H1 (cell line): ENCODE results near the gene TMX3. TPM values are rescaled to one million over a fixed set of nuclear protein-coding genes. Genes with fewer than 3 reads are reported as not detected.

Experiments used
- CTCF ChIA-PET: fragments of 300-600 bp; sonication (Branson Sonifier 250); formaldehyde crosslinking; loops from one replicate; lab custom pipeline; 2021; ENCODE audit not compliant: partially characterized antibody; lab: Charles Lee
- POLR2A ChIA-PET: fragments of 300-600 bp; sonication (Branson Sonifier 250); formaldehyde crosslinking; loops from one replicate; lab custom pipeline; 2021; ENCODE audit warnings: inconsistent platforms; ENCODE audit not compliant: partially characterized antibody; lab: Charles Lee
- DNase-seq, 2 experiments: peaks; one replicate each; pipeline versions ENCODE4 v3.0.0 to v3.0.0-alpha.2; 2010 to 2022; ENCODE audit warnings: low spot score in 2 of 2, low read depth in 1 of 2, mixed read lengths in 1 of 2
- FAIRE-seq: peaks from 2 replicates; lab custom pipeline; 2011; peaks lifted over from hg19 to GRCh38; lab: Jason Lieb, UNC
- H2AFZ ChIP-seq: 2 replicates; pipeline ENCODE4 v1.8.1; 2012; ENCODE audit warnings: low read length, inconsistent platforms
- H2AK5ac ChIP-seq: 2 replicates; pipeline ENCODE4 v1.6.1; 2013; ENCODE audit warnings: low read depth, low read length
- H2BK120ac ChIP-seq: replicated peaks from 2 replicates; pipeline ENCODE3; 2013; ENCODE audit warnings: low read depth, low read length, inconsistent platforms
- H2BK12ac ChIP-seq: 2 replicates; pipeline ENCODE4 v1.6.1; 2013; ENCODE audit warnings: low read depth, low read length
- H2BK15ac ChIP-seq: 2 replicates; pipeline ENCODE4 v1.6.1; 2013; ENCODE audit warnings: low read length
- H2BK20ac ChIP-seq: 2 replicates; pipeline ENCODE4 v1.6.1; 2013; ENCODE audit warnings: low read length
- H2BK5ac ChIP-seq: 2 replicates; pipeline ENCODE4 v1.6.1; 2013; ENCODE audit warnings: low read depth, low read length
- H3K14ac ChIP-seq: 2 replicates; pipeline ENCODE4 v1.6.1; 2013; ENCODE audit warnings: inconsistent platforms; ENCODE audit not compliant: insufficient read length
- H3K18ac ChIP-seq: 2 replicates; pipeline ENCODE4 v1.6.1; 2013; ENCODE audit warnings: low read length; ENCODE audit errors: extremely low read depth
- H3K23ac ChIP-seq: 2 replicates; pipeline ENCODE4 v1.6.1; 2013; ENCODE audit warnings: inconsistent platforms; ENCODE audit not compliant: insufficient read length
- H3K23me2 ChIP-seq: 2 replicates; pipeline ENCODE4 v1.6.1; 2013; ENCODE audit warnings: low read depth, low read length
- H3K27ac ChIP-seq: 2 replicates; pipeline ENCODE4 v1.6.1; 2011; ENCODE audit warnings: low read depth, low read length, inconsistent platforms
- H3K27me3 ChIP-seq, 4 experiments: replicated peaks in 1 of 4; 1 replicate in 1 of 4; 2 replicates in 3 of 4; pipeline versions ENCODE4 v1.6.1 to v1.8.1; 2011 to 2013; ENCODE audit warnings: low read length in 3 of 4, mild to moderate bottlenecking in 3 of 4, inconsistent platforms in 2 of 4, mixed read lengths in 2 of 4, moderate library complexity in 1 of 4; ENCODE audit not compliant: control insufficient read depth in 3 of 4, insufficient read depth in 3 of 4; ENCODE audit errors: extremely low read depth in 1 of 4
- H3K36me3 ChIP-seq, 4 experiments: 2 replicates each; pipeline versions ENCODE4 v1.6.1 to v1.8.1; 2011 to 2013; ENCODE audit warnings: mild to moderate bottlenecking in 4 of 4, low read length in 3 of 4, moderate library complexity in 2 of 4, control low read depth in 1 of 4, inconsistent platforms in 1 of 4; ENCODE audit not compliant: insufficient read depth in 4 of 4, control insufficient read depth in 2 of 4
- H3K4ac ChIP-seq: replicated peaks from 2 replicates; pipeline ENCODE3; 2013; ENCODE audit warnings: low read length, low read depth, mixed read lengths, inconsistent platforms; ENCODE audit not compliant: insufficient read length
- H3K4me1 ChIP-seq, 4 experiments: replicated peaks in 1 of 4; 1 replicate in 1 of 4; 2 replicates in 3 of 4; pipeline versions ENCODE4 v1.6.1 to v1.8.1; 2011 to 2013; ENCODE audit warnings: low read length in 3 of 4, inconsistent platforms in 2 of 4, mixed read lengths in 1 of 4; ENCODE audit not compliant: insufficient read depth in 4 of 4, control insufficient read depth in 3 of 4
- H3K4me2 ChIP-seq, 2 experiments: 2 replicates each; pipeline versions ENCODE4 v1.6.1 to v1.8.1; 2011 to 2013; ENCODE audit warnings: low read depth in 2 of 2, low read length in 2 of 2, control low read depth in 1 of 2, inconsistent platforms in 1 of 2, mild to moderate bottlenecking in 1 of 2; ENCODE audit not compliant: insufficient read depth in 1 of 2
- H3K4me3 ChIP-seq, 4 experiments: fragments of 200-600, 300-600 bp in 1 of 4; sonication (generic), shearing (Covaris generic), sonication (Bioruptor Twin) in 1 of 4; 2 replicates each; pipeline versions ENCODE4 v1.5.1 to v1.8.1; 2011 to 2016; ENCODE audit warnings: low read length in 4 of 4, low read depth in 3 of 4, control low read depth in 2 of 4, inconsistent platforms in 2 of 4, mild to moderate bottlenecking in 2 of 4, mixed read lengths in 1 of 4, moderate library complexity in 1 of 4; ENCODE audit not compliant: insufficient read depth in 2 of 4; ENCODE audit errors: extremely low read depth in 1 of 4
- H3K56ac ChIP-seq: replicated peaks from 2 replicates; pipeline ENCODE3; 2013; ENCODE audit warnings: low read depth, mild to moderate bottlenecking, mixed read lengths, low read length, inconsistent platforms; ENCODE audit not compliant: insufficient read length
- H3K79me1 ChIP-seq: 2 replicates; pipeline ENCODE4 v1.6.1; 2013; ENCODE audit warnings: low read depth, low read length, control low read depth
- H3K79me2 ChIP-seq, 2 experiments: 2 replicates each; pipeline versions ENCODE4 v1.6.1 to v1.8.1; 2012 to 2013; ENCODE audit warnings: low read length in 2 of 2, mild to moderate bottlenecking in 2 of 2, inconsistent platforms in 1 of 2; ENCODE audit not compliant: insufficient read depth in 2 of 2, control insufficient read depth in 1 of 2
- H3K9ac ChIP-seq, 4 experiments: replicated peaks in 1 of 4; 1 replicate in 1 of 4; 2 replicates in 3 of 4; pipeline versions ENCODE4 v1.6.1 to v1.8.1; 2011 to 2013; ENCODE audit warnings: low read depth in 3 of 4, low read length in 3 of 4, control low read depth in 2 of 4, mild to moderate bottlenecking in 2 of 4, moderate library complexity in 2 of 4, inconsistent platforms in 1 of 4; ENCODE audit errors: extremely low read depth in 1 of 4
- H3K9me3 ChIP-seq, 2 experiments: 2 replicates each; pipeline versions ENCODE4 v1.6.1 to v1.8.1; 2012 to 2013; ENCODE audit warnings: mild to moderate bottlenecking in 2 of 2, moderate library complexity in 2 of 2, control low read depth in 1 of 2, inconsistent platforms in 1 of 2, low read depth in 1 of 2, low read length in 1 of 2, mixed read lengths in 1 of 2; ENCODE audit not compliant: insufficient read depth in 2 of 2
- H4K20me1 ChIP-seq, 2 experiments: replicated peaks in 1 of 2; 2 replicates each; pipeline versions ENCODE3 to v1.8.1; 2011 to 2013; ENCODE audit warnings: inconsistent platforms in 2 of 2, low read length in 2 of 2, mild to moderate bottlenecking in 1 of 2; ENCODE audit not compliant: insufficient read depth in 2 of 2, control insufficient read depth in 1 of 2
- H4K5ac ChIP-seq: 2 replicates; pipeline ENCODE4 v1.6.1; 2013; ENCODE audit warnings: low read length, low read depth, mixed read lengths, inconsistent platforms; ENCODE audit not compliant: insufficient read length
- H4K8ac ChIP-seq: 2 replicates; pipeline ENCODE4 v1.8.0; 2013; ENCODE audit warnings: mild to moderate bottlenecking, moderate library complexity, low read length, inconsistent platforms; ENCODE audit not compliant: insufficient read depth; ENCODE audit errors: extremely low read depth
- H4K91ac ChIP-seq: replicated peaks from 2 replicates; pipeline ENCODE3; 2013; ENCODE audit warnings: low read length, mixed read lengths, inconsistent platforms; ENCODE audit not compliant: insufficient read length
- BRCA1 ChIP-seq: IDR thresholded peaks from 2 replicates; pipeline ENCODE4 v1.6.1; 2012; ENCODE audit warnings: low read depth, low read length, improper control_type of control experiment
- CHD2 ChIP-seq: IDR thresholded peaks from 2 replicates; pipeline ENCODE4 v1.6.1; 2012; ENCODE audit warnings: low read length, improper control_type of control experiment
- EP300 ChIP-seq, 2 experiments: IDR thresholded peaks; 1 replicate in 1 of 2; 2 replicates in 1 of 2; pipeline ENCODE4 v1.6.1; 2011 to 2012; ENCODE audit warnings: low read depth in 2 of 2, low read length in 2 of 2, mild to moderate bottlenecking in 2 of 2, borderline replicate concordance in 1 of 2, inconsistent platforms in 1 of 2, moderate library complexity in 1 of 2
- JUND ChIP-seq: IDR thresholded peaks from 2 replicates; pipeline ENCODE4 v1.6.1; 2011; ENCODE audit warnings: mild to moderate bottlenecking, improper control_type of control experiment, low read length
- KDM4A ChIP-seq: IDR thresholded peaks from one replicate; pipeline ENCODE4 v1.7.1; 2012; ENCODE audit warnings: low read depth, mild to moderate bottlenecking, moderate library complexity, low read length, inconsistent platforms; ENCODE audit not compliant: severe bottlenecking
- NRF1 ChIP-seq: IDR thresholded peaks from 2 replicates; pipeline ENCODE4 v1.6.1; 2011; ENCODE audit warnings: mild to moderate bottlenecking, low read depth, low read length, improper control_type of control experiment
- POU5F1 ChIP-seq: IDR thresholded peaks from 2 replicates; pipeline ENCODE4 v1.6.1; 2011; ENCODE audit warnings: low read depth, mild to moderate bottlenecking, low read length, moderate library complexity
- SIX5 ChIP-seq: IDR thresholded peaks from 2 replicates; pipeline ENCODE4 v1.6.1; 2011; ENCODE audit warnings: mild to moderate bottlenecking, low read depth, low read length
- SP1 ChIP-seq: IDR thresholded peaks from 2 replicates; pipeline ENCODE4 v1.6.1; 2011; ENCODE audit warnings: low read depth, low read length
- TBP ChIP-seq: IDR thresholded peaks from 2 replicates; pipeline ENCODE4 v1.6.1; 2011; ENCODE audit warnings: low read depth, low read length, improper control_type of control experiment
- TEAD4 ChIP-seq: IDR thresholded peaks from 2 replicates; pipeline ENCODE4 v1.6.1; 2012; ENCODE audit warnings: low read depth, low read length, inconsistent platforms, mixed read lengths
- WGBS, 2 experiments: shearing (Covaris generic) in 1 of 2; methylation state at CpG; one replicate each; pipeline versions ENCODE4 v1.1.6 to v1.1.7; 2013 to 2015; ENCODE audit warnings: low lambda C conversion rate in 2 of 2, mixed read lengths in 2 of 2, inconsistent platforms in 1 of 2, low coverage in 1 of 2, missing lambda C conversion rate in 1 of 2; ENCODE audit not compliant: insufficient replicate concordance in 2 of 2, insufficient coverage in 1 of 2, insufficient read length in 1 of 2; ENCODE audit errors: extremely low coverage in 1 of 2, missing lambda C conversion rate in 1 of 2; 5-methylcytosine and 5-hydroxymethylcytosine counted together
- polyA plus RNA-seq, 7 experiments: library from polyadenylated mRNA; depleted of rRNA in 3 of 7; stranded (reverse) in 5 of 7; unstranded in 2 of 7; fragments of >200 nt in 5 of 7; fragments of 200-250 nt in 2 of 7; gene quantifications; 1 replicate in 5 of 7; 2 replicates in 1 of 7; 4 replicates in 1 of 7; pipeline versions ENCODE4 v1.2.1 to v1.2.3, GENCODE V29; 2011 to 2013; ENCODE audit warnings: missing spikeins in 2 of 7, mixed read lengths in 2 of 7
- total RNA-seq: library from RNA; stranded (reverse); fragmentation: NEBNext Ultra II Directional; extraction: Animal tissue kit (Norgen Biotek cat#: 25700); gene quantifications from 2 replicates; pipeline ENCODE4 v1.2.1, GENCODE V29; 2021

TMX3 gene
- total and polyA plus RNA-seq, 2 of the 8 experiments (the other 6 are each of a cell fraction or from before 2014, with no cell fraction given) = 12.6 to 29.0 TPM

- H3K4ac ChIP-seq = no peak overlapping the region
- H4K91ac ChIP-seq = no peak overlapping the region
- 85% methylated on average over 3 of the region's 3 CpGs; no CpG with 5 or more reads in 1 of the 2 experiments for WGBS, 2 experiments
- H3K27me3 ChIP-seq = no peaks in the 10 kb centered on the region
- H3K9ac ChIP-seq = no peak overlapping the region
- H2AK5ac ChIP-seq = no peak overlapping the region
- POLR2A ChIA-PET = no interaction called here
- no peaks in the 10 kb centered on the region for H3K23me2 ChIP-seq
- H3K23ac ChIP-seq = no peak overlapping the region
- CTCF ChIA-PET = interaction anchor here (1.0 kb wide), 1 partner anchor 10 kb away, joined by 3 read pairs; no protein-coding TSS in a partner anchor
- no peaks in the 10 kb centered on the region for H3K79me1 ChIP-seq
- H3K14ac ChIP-seq = no peak overlapping the region
- H3K9me3 ChIP-seq = no peaks in the 10 kb centered on the region
- H2BK20ac ChIP-seq = no peak overlapping the region
- no peak for DNase-seq
- TF ChIP-seq SP1 = no peak
- TF ChIP-seq SIX5 = no peak
- no peak for TF ChIP-seq NRF1
- TF ChIP-seq TEAD4 = no peak
- no peak for TF ChIP-seq BRCA1
- TF ChIP-seq TBP = no peak
- TF ChIP-seq CHD2 = no peak
- no peak for TF ChIP-seq KDM4A
- no peak for TF ChIP-seq EP300 (IDR thresholded peaks at IDR 0.05; ENCODE audit: borderline replicate concordance in 1 of 2, low read depth in 2 of 2, low read length in 2 of 2)
- no peak for TF ChIP-seq JUND
- no peak for TF ChIP-seq POU5F1
- H3K4me2 ChIP-seq = no peak overlapping the region; a peak in 1 of 4 replicates
- no peak overlapping the region for H2BK5ac ChIP-seq
- H3K4me3 ChIP-seq = no peak overlapping the region
- H3K36me3 ChIP-seq = no peaks in the 10 kb centered on the region
- FAIRE-seq = no peak
- no peak overlapping the region for H3K27ac ChIP-seq
- H3K4me1 ChIP-seq = peaks cover 0 to 3% (median 0%) of the 10 kb centered on the region in 4 experiments; a peak in 3 of 7 replicates
- H2BK120ac ChIP-seq = no peak overlapping the region
- H3K56ac ChIP-seq = no peak overlapping the region
- H4K5ac ChIP-seq = no peak overlapping the region
- no peak overlapping the region for H2AFZ ChIP-seq
- no peaks in the 10 kb centered on the region for H3K79me2 ChIP-seq
- H2BK12ac ChIP-seq = no peak overlapping the region
- no peak overlapping the region for H4K8ac ChIP-seq
- H2BK15ac ChIP-seq = no peak overlapping the region
- no peak overlapping the region for H3K18ac ChIP-seq
- no peaks in the 10 kb centered on the region for H4K20me1 ChIP-seq
These were observed 8.6 kb upstream of the TMX3 start for GRCh38 chr18:68723539-68723938.
